HG03520 (cell line): ENCODE results near the gene SERPINE1.

Experiments
- ATAC-seq: cut with Tn5 transposase; IDR thresholded peaks from one replicate; pipeline ENCODE4 v1.9.1; 2021; ENCODE audit warnings: mild to moderate bottlenecking, moderate library complexity; ENCODE audit not compliant: unreplicated experiment

Gene SERPINE1

GRCh38 chr7:101151908-101152651 lies 25.2 kb downstream of the SERPINE1 start:
- ATAC-seq, result no peak

GRCh38 chr7:101153969-101154692 lies 27.2 kb downstream of the SERPINE1 start, which contains the start of gene AP1S1:
AP1S1 (plus strand) TSS chr7:101154476; CDS start chr7:101154515, 39 bp downstream.
- ATAC-seq, result peak; percentile 78

GRCh38 chr7:101154693-101155102 lies 27.8 kb downstream of the SERPINE1 start:
- ATAC-seq, result no peak

GRCh38 chr7:101155303-101155702 lies 28.4 kb downstream of the SERPINE1 start:
- ATAC-seq, result no peak

GRCh38 chr7:101156277-101156676 lies 29.4 kb downstream of the SERPINE1 start:
- ATAC-seq, result no peak

GRCh38 chr7:101156866-101157589 lies 30.1 kb downstream of the SERPINE1 start:
- ATAC-seq, result no peak

- no peak for ATAC-seq
Measured at GRCh38 chr7:101159696-101160674, 33.1 kb downstream of the SERPINE1 start.

- no peak for ATAC-seq
Measured at GRCh38 chr7:101160910-101161309, 34.0 kb downstream of the SERPINE1 start.

GRCh38 chr7:101161692-101162471 lies 35.0 kb downstream of the SERPINE1 start:
- ATAC-seq, result no peak

- ATAC-seq, result no peak
Measured at GRCh38 chr7:101162551-101163278, 35.8 kb downstream of the SERPINE1 start.

GRCh38 chr7:101163279-101164070 lies 36.6 kb downstream of the SERPINE1 start:
- ATAC-seq, result no peak

GRCh38 chr7:101164071-101164840 lies 37.4 kb downstream of the SERPINE1 start:
- no peak for ATAC-seq

GRCh38 chr7:101165075-101165957 lies 38.4 kb downstream of the SERPINE1 start, which contains the start of gene VGF:
VGF (minus strand) TSS chr7:101165569; CDS start chr7:101164843, 726 bp downstream.
- ATAC-seq, result peak; percentile 70

- no peak for ATAC-seq
Measured at GRCh38 chr7:101165958-101166647, 39.2 kb downstream of the SERPINE1 start.

- no peak for ATAC-seq
Measured at GRCh38 chr7:101166648-101166908, 39.7 kb downstream of the SERPINE1 start.
